H1 (cell line): ENCODE results near the gene ZFP82. TPM values are rescaled to one million over a fixed set of nuclear protein-coding genes. Genes with fewer than 3 reads are reported as not detected.

Experiments
- CTCF ChIA-PET: fragments of 300-600 bp; sonication (Branson Sonifier 250); formaldehyde crosslinking; loops from one replicate; lab custom pipeline; 2021; ENCODE audit not compliant: partially characterized antibody; lab: Charles Lee
- POLR2A ChIA-PET: fragments of 300-600 bp; sonication (Branson Sonifier 250); formaldehyde crosslinking; loops from one replicate; lab custom pipeline; 2021; ENCODE audit warnings: inconsistent platforms; ENCODE audit not compliant: partially characterized antibody; lab: Charles Lee
- DNase-seq, 2 experiments: peaks; one replicate each; pipeline versions ENCODE4 v3.0.0 to v3.0.0-alpha.2; 2010 to 2022; ENCODE audit warnings: low spot score in 2 of 2, low read depth in 1 of 2, mixed read lengths in 1 of 2
- FAIRE-seq: peaks from 2 replicates; lab custom pipeline; 2011; peaks lifted over from hg19 to GRCh38; lab: Jason Lieb, UNC
- H2AFZ ChIP-seq: 2 replicates; pipeline ENCODE4 v1.8.1; 2012; ENCODE audit warnings: low read length, inconsistent platforms
- H2AK5ac ChIP-seq: 2 replicates; pipeline ENCODE4 v1.6.1; 2013; ENCODE audit warnings: low read depth, low read length
- H2BK120ac ChIP-seq: replicated peaks from 2 replicates; pipeline ENCODE3; 2013; ENCODE audit warnings: low read depth, low read length, inconsistent platforms
- H2BK12ac ChIP-seq: 2 replicates; pipeline ENCODE4 v1.6.1; 2013; ENCODE audit warnings: low read depth, low read length
- H2BK15ac ChIP-seq: 2 replicates; pipeline ENCODE4 v1.6.1; 2013; ENCODE audit warnings: low read length
- H2BK20ac ChIP-seq: 2 replicates; pipeline ENCODE4 v1.6.1; 2013; ENCODE audit warnings: low read length
- H2BK5ac ChIP-seq: 2 replicates; pipeline ENCODE4 v1.6.1; 2013; ENCODE audit warnings: low read depth, low read length
- H3K14ac ChIP-seq: 2 replicates; pipeline ENCODE4 v1.6.1; 2013; ENCODE audit warnings: inconsistent platforms; ENCODE audit not compliant: insufficient read length
- H3K18ac ChIP-seq: 2 replicates; pipeline ENCODE4 v1.6.1; 2013; ENCODE audit warnings: low read length; ENCODE audit errors: extremely low read depth
- H3K23ac ChIP-seq: 2 replicates; pipeline ENCODE4 v1.6.1; 2013; ENCODE audit warnings: inconsistent platforms; ENCODE audit not compliant: insufficient read length
- H3K23me2 ChIP-seq: 2 replicates; pipeline ENCODE4 v1.6.1; 2013; ENCODE audit warnings: low read depth, low read length
- H3K27ac ChIP-seq: 2 replicates; pipeline ENCODE4 v1.6.1; 2011; ENCODE audit warnings: low read depth, low read length, inconsistent platforms
- H3K27me3 ChIP-seq, 4 experiments: replicated peaks in 1 of 4; 1 replicate in 1 of 4; 2 replicates in 3 of 4; pipeline versions ENCODE4 v1.6.1 to v1.8.1; 2011 to 2013; ENCODE audit warnings: low read length in 3 of 4, mild to moderate bottlenecking in 3 of 4, inconsistent platforms in 2 of 4, mixed read lengths in 2 of 4, moderate library complexity in 1 of 4; ENCODE audit not compliant: control insufficient read depth in 3 of 4, insufficient read depth in 3 of 4; ENCODE audit errors: extremely low read depth in 1 of 4
- H3K36me3 ChIP-seq, 4 experiments: 2 replicates each; pipeline versions ENCODE4 v1.6.1 to v1.8.1; 2011 to 2013; ENCODE audit warnings: mild to moderate bottlenecking in 4 of 4, low read length in 3 of 4, moderate library complexity in 2 of 4, control low read depth in 1 of 4, inconsistent platforms in 1 of 4; ENCODE audit not compliant: insufficient read depth in 4 of 4, control insufficient read depth in 2 of 4
- H3K4ac ChIP-seq: replicated peaks from 2 replicates; pipeline ENCODE3; 2013; ENCODE audit warnings: low read length, low read depth, mixed read lengths, inconsistent platforms; ENCODE audit not compliant: insufficient read length
- H3K4me1 ChIP-seq, 4 experiments: replicated peaks in 1 of 4; 1 replicate in 1 of 4; 2 replicates in 3 of 4; pipeline versions ENCODE4 v1.6.1 to v1.8.1; 2011 to 2013; ENCODE audit warnings: low read length in 3 of 4, inconsistent platforms in 2 of 4, mixed read lengths in 1 of 4; ENCODE audit not compliant: insufficient read depth in 4 of 4, control insufficient read depth in 3 of 4
- H3K4me2 ChIP-seq, 2 experiments: 2 replicates each; pipeline versions ENCODE4 v1.6.1 to v1.8.1; 2011 to 2013; ENCODE audit warnings: low read depth in 2 of 2, low read length in 2 of 2, control low read depth in 1 of 2, inconsistent platforms in 1 of 2, mild to moderate bottlenecking in 1 of 2; ENCODE audit not compliant: insufficient read depth in 1 of 2
- H3K4me3 ChIP-seq, 4 experiments: fragments of 200-600, 300-600 bp in 1 of 4; sonication (generic), shearing (Covaris generic), sonication (Bioruptor Twin) in 1 of 4; 2 replicates each; pipeline versions ENCODE4 v1.5.1 to v1.8.1; 2011 to 2016; ENCODE audit warnings: low read length in 4 of 4, low read depth in 3 of 4, control low read depth in 2 of 4, inconsistent platforms in 2 of 4, mild to moderate bottlenecking in 2 of 4, mixed read lengths in 1 of 4, moderate library complexity in 1 of 4; ENCODE audit not compliant: insufficient read depth in 2 of 4; ENCODE audit errors: extremely low read depth in 1 of 4
- H3K56ac ChIP-seq: replicated peaks from 2 replicates; pipeline ENCODE3; 2013; ENCODE audit warnings: low read depth, mild to moderate bottlenecking, mixed read lengths, low read length, inconsistent platforms; ENCODE audit not compliant: insufficient read length
- H3K79me1 ChIP-seq: 2 replicates; pipeline ENCODE4 v1.6.1; 2013; ENCODE audit warnings: low read depth, low read length, control low read depth
- H3K79me2 ChIP-seq, 2 experiments: 2 replicates each; pipeline versions ENCODE4 v1.6.1 to v1.8.1; 2012 to 2013; ENCODE audit warnings: low read length in 2 of 2, mild to moderate bottlenecking in 2 of 2, inconsistent platforms in 1 of 2; ENCODE audit not compliant: insufficient read depth in 2 of 2, control insufficient read depth in 1 of 2
- H3K9ac ChIP-seq, 4 experiments: replicated peaks in 1 of 4; 1 replicate in 1 of 4; 2 replicates in 3 of 4; pipeline versions ENCODE4 v1.6.1 to v1.8.1; 2011 to 2013; ENCODE audit warnings: low read depth in 3 of 4, low read length in 3 of 4, control low read depth in 2 of 4, mild to moderate bottlenecking in 2 of 4, moderate library complexity in 2 of 4, inconsistent platforms in 1 of 4; ENCODE audit errors: extremely low read depth in 1 of 4
- H3K9me3 ChIP-seq, 2 experiments: 2 replicates each; pipeline versions ENCODE4 v1.6.1 to v1.8.1; 2012 to 2013; ENCODE audit warnings: mild to moderate bottlenecking in 2 of 2, moderate library complexity in 2 of 2, control low read depth in 1 of 2, inconsistent platforms in 1 of 2, low read depth in 1 of 2, low read length in 1 of 2, mixed read lengths in 1 of 2; ENCODE audit not compliant: insufficient read depth in 2 of 2
- H4K20me1 ChIP-seq, 2 experiments: replicated peaks in 1 of 2; 2 replicates each; pipeline versions ENCODE3 to v1.8.1; 2011 to 2013; ENCODE audit warnings: inconsistent platforms in 2 of 2, low read length in 2 of 2, mild to moderate bottlenecking in 1 of 2; ENCODE audit not compliant: insufficient read depth in 2 of 2, control insufficient read depth in 1 of 2
- H4K5ac ChIP-seq: 2 replicates; pipeline ENCODE4 v1.6.1; 2013; ENCODE audit warnings: low read length, low read depth, mixed read lengths, inconsistent platforms; ENCODE audit not compliant: insufficient read length
- H4K8ac ChIP-seq: 2 replicates; pipeline ENCODE4 v1.8.0; 2013; ENCODE audit warnings: mild to moderate bottlenecking, moderate library complexity, low read length, inconsistent platforms; ENCODE audit not compliant: insufficient read depth; ENCODE audit errors: extremely low read depth
- H4K91ac ChIP-seq: replicated peaks from 2 replicates; pipeline ENCODE3; 2013; ENCODE audit warnings: low read length, mixed read lengths, inconsistent platforms; ENCODE audit not compliant: insufficient read length
- ASH2L ChIP-seq: fragments of 200-600, 300-600 bp; sonication (generic); IDR thresholded peaks from one replicate; pipeline ENCODE4 v1.7.1; 2017; ENCODE audit warnings: low read length
- ATF2 ChIP-seq: IDR thresholded peaks from 2 replicates; pipeline ENCODE4 v1.6.1; 2012; ENCODE audit warnings: low read length, inconsistent platforms
- GTF2F1 ChIP-seq: IDR thresholded peaks from 2 replicates; pipeline ENCODE4 v1.6.1; 2012; ENCODE audit warnings: low read depth, low read length, improper control_type of control experiment, borderline replicate concordance
- HDAC6 ChIP-seq: IDR thresholded peaks from one replicate; pipeline ENCODE4 v1.7.1; 2012; ENCODE audit warnings: low read depth, mild to moderate bottlenecking, inconsistent platforms, low read length, moderate library complexity
- KDM4A ChIP-seq: IDR thresholded peaks from one replicate; pipeline ENCODE4 v1.7.1; 2012; ENCODE audit warnings: low read depth, mild to moderate bottlenecking, moderate library complexity, low read length, inconsistent platforms; ENCODE audit not compliant: severe bottlenecking
- NANOG ChIP-seq: IDR thresholded peaks from 2 replicates; pipeline ENCODE4 v1.6.1; 2011; ENCODE audit warnings: low read length, low read depth, mild to moderate bottlenecking, inconsistent platforms; ENCODE audit not compliant: insufficient read depth, poor library complexity, severe bottlenecking
- RFX5 ChIP-seq: IDR thresholded peaks from 2 replicates; pipeline ENCODE4 v1.6.1; 2011; ENCODE audit warnings: low read depth, low read length, improper control_type of control experiment, borderline replicate concordance
- RXRA ChIP-seq: IDR thresholded peaks from 2 replicates; pipeline ENCODE4 v1.6.1; 2011; ENCODE audit warnings: low read depth, mild to moderate bottlenecking, low read length, moderate library complexity; ENCODE audit not compliant: insufficient read depth
- SIX5 ChIP-seq: IDR thresholded peaks from 2 replicates; pipeline ENCODE4 v1.6.1; 2011; ENCODE audit warnings: mild to moderate bottlenecking, low read depth, low read length
- SP4 ChIP-seq: IDR thresholded peaks from 2 replicates; pipeline ENCODE4 v1.6.1; 2012; ENCODE audit warnings: low read length, inconsistent platforms
- SUZ12 ChIP-seq: fragments of 200-600 bp; sonication (generic); IDR thresholded peaks from 2 replicates; pipeline ENCODE4 v1.6.1; 2012; ENCODE audit warnings: mild to moderate bottlenecking, inconsistent platforms, low read length, moderate library complexity, mixed read lengths
- WGBS, 2 experiments: shearing (Covaris generic) in 1 of 2; methylation state at CpG; one replicate each; pipeline versions ENCODE4 v1.1.6 to v1.1.7; 2013 to 2015; ENCODE audit warnings: low lambda C conversion rate in 2 of 2, mixed read lengths in 2 of 2, inconsistent platforms in 1 of 2, low coverage in 1 of 2, missing lambda C conversion rate in 1 of 2; ENCODE audit not compliant: insufficient replicate concordance in 2 of 2, insufficient coverage in 1 of 2, insufficient read length in 1 of 2; ENCODE audit errors: extremely low coverage in 1 of 2, missing lambda C conversion rate in 1 of 2; 5-methylcytosine and 5-hydroxymethylcytosine counted together
- polyA plus RNA-seq, 7 experiments: library from polyadenylated mRNA; depleted of rRNA in 3 of 7; stranded (reverse) in 5 of 7; unstranded in 2 of 7; fragments of >200 nt in 5 of 7; fragments of 200-250 nt in 2 of 7; gene quantifications; 1 replicate in 5 of 7; 2 replicates in 1 of 7; 4 replicates in 1 of 7; pipeline versions ENCODE4 v1.2.1 to v1.2.3, GENCODE V29; 2011 to 2013; ENCODE audit warnings: missing spikeins in 2 of 7, mixed read lengths in 2 of 7
- total RNA-seq: library from RNA; stranded (reverse); fragmentation: NEBNext Ultra II Directional; extraction: Animal tissue kit (Norgen Biotek cat#: 25700); gene quantifications from 2 replicates; pipeline ENCODE4 v1.2.1, GENCODE V29; 2021
- TF ChIP-seq, protein P1 (sequence below): IDR thresholded peaks from 2 replicates; pipeline ENCODE4 v1.6.1; 2012; ENCODE audit warnings: inconsistent platforms

The ZFP82 gene
- total and polyA plus RNA-seq, 2 of the 8 experiments (the other 6 are each of a cell fraction or from before 2014, with no cell fraction given) = 4.8 to 16.5 TPM

- POLR2A ChIA-PET = interaction anchor here (0.9 kb wide), 1 partner anchor 29 kb away, joined by 3 read pairs; the partner anchor contains the start of gene ZNF566
- Histone ChIP-seq H3K14ac (no peak overlapping the region), H3K27ac (no peak overlapping the region), H3K79me1 (no peaks in the 10 kb centered on the region), H4K8ac (no peak overlapping the region), H4K91ac (no peak overlapping the region), H3K56ac (no peak overlapping the region), H3K4me1 (no peaks in the 10 kb centered on the region), H2BK120ac (no peak overlapping the region), H4K20me1 (no peaks in the 10 kb centered on the region), H3K27me3 (no peaks in the 10 kb centered on the region), H2BK15ac (no peak overlapping the region), H3K9me3 (peaks cover 0 to 6% of the 10 kb centered on the region in 2 experiments; a peak in 2 of 4 replicates), H3K36me3 (peaks cover 0 to 7% (median under 1%) of the 10 kb centered on the region in 4 experiments; a peak in 3 of 8 replicates), H2AFZ (no peak overlapping the region), H3K9ac (no peak overlapping the region), H4K5ac (no peak overlapping the region), H3K79me2 (no peaks in the 10 kb centered on the region), H2BK5ac (no peak overlapping the region), H2AK5ac (no peak overlapping the region), H3K4ac (no peak overlapping the region), H2BK12ac (no peak overlapping the region), H3K23ac (no peak overlapping the region), H3K23me2 (no peaks in the 10 kb centered on the region), H3K4me3 (no peak overlapping the region), H3K4me2 (no peak overlapping the region), H3K18ac (no peak overlapping the region), H2BK20ac (no peak overlapping the region)
- FAIRE-seq = no peak
- no peak for DNase-seq
- 74% methylated on average over 1 of the region's 1 CpG; no CpG with 5 or more reads in 1 of the 2 experiments for WGBS, 2 experiments
- CTCF ChIA-PET = no interaction called here
- TF ChIP-seq, protein P1, sequence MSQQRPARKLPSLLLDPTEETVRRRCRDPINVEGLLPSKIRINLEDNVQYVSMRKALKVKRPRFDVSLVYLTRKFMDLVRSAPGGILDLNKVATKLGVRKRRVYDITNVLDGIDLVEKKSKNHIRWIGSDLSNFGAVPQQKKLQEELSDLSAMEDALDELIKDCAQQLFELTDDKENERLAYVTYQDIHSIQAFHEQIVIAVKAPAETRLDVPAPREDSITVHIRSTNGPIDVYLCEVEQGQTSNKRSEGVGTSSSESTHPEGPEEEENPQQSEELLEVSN = no peak
- no peak for TF ChIP-seq KDM4A
- TF ChIP-seq HDAC6 = no peak
- TF ChIP-seq SP4 = no peak
- TF ChIP-seq SIX5 = no peak
- no peak for TF ChIP-seq ASH2L
- no peak for TF ChIP-seq GTF2F1
- no peak for TF ChIP-seq ATF2
- no peak for TF ChIP-seq RFX5
- TF ChIP-seq NANOG = no peak
- no peak for TF ChIP-seq SUZ12
- no peak for TF ChIP-seq RXRA
These were observed 41.6 kb upstream of the ZFP82 start for GRCh38 chr19:36460046-36460445.
